ENCODE data around the gene ASCC3. TPM values are rescaled to one million over a fixed set of nuclear protein-coding genes. Genes with fewer than 3 reads are reported as not detected.

The ASCC3 gene
- total RNA-seq, 1 experiment from 2014 or later, result 40.5 TPM

GRCh38 chr6:100879317-100879716, 1.8 kb downstream of the ASCC3 start:
- Histone ChIP-seq H3K9me2 (ENCODE audit: insufficient read depth) (no peaks in the 10 kb centered on the region), H3K27me3 (ENCODE audit: insufficient read depth, low read length) (no peaks in the 10 kb centered on the region), H3K4me2 (ENCODE audit: low read length) (peak overlapping the region; percentile 84; the same call in 1 of the 2 replicates), H3K9me3 (ENCODE audit: control insufficient read depth in 1 of 2, insufficient read depth in 1 of 2, low read depth in 1 of 2, low read length in 2 of 2) (no peaks in the 10 kb centered on the region), H3K4me1 (ENCODE audit: control insufficient read depth in 1 of 2, insufficient read depth in 2 of 2, low read length in 2 of 2) (peaks cover 6 to 15% of the 10 kb centered on the region in 2 experiments; a peak in 3 of 4 replicates), H3K27ac (ENCODE audit: low read depth, low read length) (no peak overlapping the region), H3K4me3 (replicated peaks in 1 of 2; ENCODE audit: low read depth in 1 of 2, low read length in 2 of 2) (no peak overlapping the region), H3K36me3 (ENCODE audit: control insufficient read depth in 1 of 2, insufficient read depth in 2 of 2, low read length in 2 of 2) (no peaks in the 10 kb centered on the region), H3K79me2 (ENCODE audit: insufficient read depth, low read length) (peaks cover 68% of the 10 kb centered on the region), H3K9ac (ENCODE audit: low read length) (no peak overlapping the region), H2AFZ (ENCODE audit: low read depth, low read length, poor library complexity, severe bottlenecking) (no peak overlapping the region), H4K20me1 (ENCODE audit: insufficient read depth) (peaks cover 9% of the 10 kb centered on the region; the same call in 1 of the 2 replicates)
- ChIA-PET CTCF (no interaction called here), POLR2A (no interaction called here), RAD21 (ENCODE audit: low non-redundant PET in 1 of 2, low total read pairs in 2 of 2, uncharacterized antibody in 2 of 2, unreplicated experiment in 2 of 2) (no interaction called here)
- BruUV-seq (replicated peaks), result no TSS peak
- intact Hi-C loops (cut with micrococcal nuclease), result no loop called here
- ATAC-seq (no peak), DNase-seq (ENCODE audit: low read depth, low spot score) (no peak)
- TF ChIP-seq ZNF274 (IDR thresholded peaks at IDR 0.05; ENCODE audit: low read depth, low read length) (no peak), ELF1 (IDR thresholded peaks at IDR 0.05; ENCODE audit: borderline replicate concordance, low read depth) (no peak), EGR1 (IDR thresholded peaks at IDR 0.05; ENCODE audit: low read depth) (no peak), YY1 (IDR thresholded peaks at IDR 0.05; ENCODE audit: extremely low read depth, insufficient replicate concordance, low read depth, low read length) (no peak), SP1 (IDR thresholded peaks at IDR 0.05; ENCODE audit: low read depth) (no peak), EZH2 (IDR thresholded peaks at IDR 0.05) (no peak), JUND (IDR thresholded peaks at IDR 0.05) (no peak), MAX (IDR thresholded peaks at IDR 0.05) (no peak), CTCF (IDR thresholded peaks at IDR 0.05 in 2 of 3, conservative IDR thresholded peaks at IDR 0.05 in 1 of 3; ENCODE audit: borderline replicate concordance in 1 of 3, insufficient read depth in 1 of 3, low read depth in 2 of 3, low read length in 2 of 3) (no peak), TCF7L2 (IDR thresholded peaks at IDR 0.05; ENCODE audit: borderline replicate concordance, extremely low read depth, insufficient read depth, insufficient read length) (no peak)

Data from HCT116 (cell line).